NCI-H82 treated with DMSO at 0.1 percent for 48 hours (cell line): ENCODE results near the gene GARIN6.
"Not testable (repeated sequence)": the region's sequence is repeated elsewhere in the genome, so short reads cannot be mapped to it uniquely, and the experiment has no call there.

Experiments
- DNase-seq: peaks from one replicate; lab custom pipeline; 2025; ENCODE audit not compliant: unreplicated experiment; lab: John Stamatoyannopoulos, UW

GARIN6 gene

GRCh38 chr12:99647453-99647852, at the start of gene GARIN6:
Gene GARIN6, plus strand, starts transcription at chr12:99647753. Its CDS starts 422 bp downstream, at chr12:99648175.
- no peak for DNase-seq

- DNase-seq: no peak
Measured at GRCh38 chr12:99598785-99599184, 48.8 kb upstream of the GARIN6 start.

GRCh38 chr12:99600388-99600787, 47.2 kb upstream of the GARIN6 start:
- DNase-seq: no peak

- no peak for DNase-seq
Measured at GRCh38 chr12:99609455-99610181, 37.9 kb upstream of the GARIN6 start.

GRCh38 chr12:99611117-99611516, 36.4 kb upstream of the GARIN6 start:
- DNase-seq: no peak

- no peak for DNase-seq
Measured at GRCh38 chr12:99611599-99611998, 36.0 kb upstream of the GARIN6 start.

- no peak for DNase-seq
Measured at GRCh38 chr12:99618657-99619056, 28.9 kb upstream of the GARIN6 start.

GRCh38 chr12:99619389-99620158, 28.0 kb upstream of the GARIN6 start:
- DNase-seq: peak; percentile 17

- DNase-seq: no peak
Measured at GRCh38 chr12:99620159-99620479, 27.4 kb upstream of the GARIN6 start.

- DNase-seq: not testable (repeated sequence)
Measured at GRCh38 chr12:99624591-99624990, 23.0 kb upstream of the GARIN6 start.

GRCh38 chr12:99627459-99627858, 20.1 kb upstream of the GARIN6 start:
- no peak for DNase-seq

GRCh38 chr12:99644629-99645028, 2.9 kb upstream of the GARIN6 start:
- DNase-seq: no peak

- DNase-seq: no peak
Measured at GRCh38 chr12:99648183-99648582, 630 bp downstream of the GARIN6 start.

GRCh38 chr12:99649551-99649950, 2.0 kb downstream of the GARIN6 start:
- DNase-seq: peak; percentile 32

- no peak for DNase-seq
Measured at GRCh38 chr12:99658671-99659349, 11.3 kb downstream of the GARIN6 start.

- DNase-seq: no peak
Measured at GRCh38 chr12:99670635-99671034, 23.1 kb downstream of the GARIN6 start.

GRCh38 chr12:99680276-99680675, 32.7 kb downstream of the GARIN6 start:
- DNase-seq: no peak

GRCh38 chr12:99686142-99686541, 38.6 kb downstream of the GARIN6 start:
- no peak for DNase-seq

- DNase-seq: no peak
Measured at GRCh38 chr12:99695050-99695449, 47.5 kb downstream of the GARIN6 start.
